H1 (cell line): Measurements from ENCODE around the gene PPP1R9A. TPM values are rescaled to one million over a fixed set of nuclear protein-coding genes. Genes with fewer than 3 reads are reported as not detected.

Experiments used
- EP300 ChIP-seq, 2 experiments: IDR thresholded peaks; 1 replicate in 1 of 2; 2 replicates in 1 of 2; pipeline ENCODE4 v1.6.1; 2011 to 2012; ENCODE audit warnings: low read depth in 2 of 2, low read length in 2 of 2, mild to moderate bottlenecking in 2 of 2, borderline replicate concordance in 1 of 2, inconsistent platforms in 1 of 2, moderate library complexity in 1 of 2
- EZH2 ChIP-seq: fragments of 200-600 bp; sonication (generic); IDR thresholded peaks from 2 replicates; pipeline ENCODE4 v1.7.1; 2012; ENCODE audit warnings: low read depth, mild to moderate bottlenecking, moderate library complexity, low read length, inconsistent platforms; ENCODE audit not compliant: severe bottlenecking
- JUND ChIP-seq: IDR thresholded peaks from 2 replicates; pipeline ENCODE4 v1.6.1; 2011; ENCODE audit warnings: mild to moderate bottlenecking, improper control_type of control experiment, low read length
- PHF8 ChIP-seq: fragments of 200-600 bp; sonication (generic); conservative IDR thresholded peaks from 2 replicates; pipeline ENCODE4 v1.7.1; 2012; ENCODE audit warnings: low read depth, mild to moderate bottlenecking, inconsistent platforms, low read length, moderate library complexity
- SUZ12 ChIP-seq: fragments of 200-600 bp; sonication (generic); IDR thresholded peaks from 2 replicates; pipeline ENCODE4 v1.6.1; 2012; ENCODE audit warnings: mild to moderate bottlenecking, inconsistent platforms, low read length, moderate library complexity, mixed read lengths
- polyA plus RNA-seq, 7 experiments: library from polyadenylated mRNA; depleted of rRNA in 3 of 7; stranded (reverse) in 5 of 7; unstranded in 2 of 7; fragments of >200 nt in 5 of 7; fragments of 200-250 nt in 2 of 7; gene quantifications; 1 replicate in 5 of 7; 2 replicates in 1 of 7; 4 replicates in 1 of 7; pipeline versions ENCODE4 v1.2.1 to v1.2.3, GENCODE V29; 2011 to 2013; ENCODE audit warnings: missing spikeins in 2 of 7, mixed read lengths in 2 of 7
- total RNA-seq: library from RNA; stranded (reverse); fragmentation: NEBNext Ultra II Directional; extraction: Animal tissue kit (Norgen Biotek cat#: 25700); gene quantifications from 2 replicates; pipeline ENCODE4 v1.2.1, GENCODE V29; 2021
- TF ChIP-seq, protein P1 (sequence below): fragments of 300-600 bp; sonication (generic); IDR thresholded peaks from 2 replicates; pipeline ENCODE4 v1.7.1; 2012; ENCODE audit warnings: low read length, moderate library complexity, mild to moderate bottlenecking, inconsistent platforms; ENCODE audit not compliant: insufficient replicate concordance

PPP1R9A gene
- total and polyA plus RNA-seq, 2 of the 8 experiments (the other 6 are each of a cell fraction or from before 2014, with no cell fraction given): 3.0 to 20.3 TPM

DNA sequence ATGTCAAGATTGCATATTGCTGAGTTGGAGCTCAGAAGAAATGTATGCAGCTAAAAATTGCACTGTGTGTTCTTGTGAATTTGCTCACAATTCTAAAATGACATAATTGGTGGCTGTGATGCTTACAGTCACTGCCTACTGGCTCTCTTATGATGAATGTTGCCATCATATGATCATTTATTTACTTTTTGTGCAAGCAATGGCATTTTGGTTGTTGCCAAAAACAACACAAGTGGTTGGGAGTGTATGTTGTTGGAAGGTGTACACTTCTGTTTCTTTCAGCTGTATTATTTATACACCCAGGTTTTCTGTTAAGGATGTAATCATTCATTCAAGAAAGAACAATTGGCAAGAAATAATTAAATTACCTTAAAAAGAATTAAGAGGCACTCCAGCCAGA lies 388.0 kb downstream of the PPP1R9A start (continued):
- TF ChIP-seq, protein P1, sequence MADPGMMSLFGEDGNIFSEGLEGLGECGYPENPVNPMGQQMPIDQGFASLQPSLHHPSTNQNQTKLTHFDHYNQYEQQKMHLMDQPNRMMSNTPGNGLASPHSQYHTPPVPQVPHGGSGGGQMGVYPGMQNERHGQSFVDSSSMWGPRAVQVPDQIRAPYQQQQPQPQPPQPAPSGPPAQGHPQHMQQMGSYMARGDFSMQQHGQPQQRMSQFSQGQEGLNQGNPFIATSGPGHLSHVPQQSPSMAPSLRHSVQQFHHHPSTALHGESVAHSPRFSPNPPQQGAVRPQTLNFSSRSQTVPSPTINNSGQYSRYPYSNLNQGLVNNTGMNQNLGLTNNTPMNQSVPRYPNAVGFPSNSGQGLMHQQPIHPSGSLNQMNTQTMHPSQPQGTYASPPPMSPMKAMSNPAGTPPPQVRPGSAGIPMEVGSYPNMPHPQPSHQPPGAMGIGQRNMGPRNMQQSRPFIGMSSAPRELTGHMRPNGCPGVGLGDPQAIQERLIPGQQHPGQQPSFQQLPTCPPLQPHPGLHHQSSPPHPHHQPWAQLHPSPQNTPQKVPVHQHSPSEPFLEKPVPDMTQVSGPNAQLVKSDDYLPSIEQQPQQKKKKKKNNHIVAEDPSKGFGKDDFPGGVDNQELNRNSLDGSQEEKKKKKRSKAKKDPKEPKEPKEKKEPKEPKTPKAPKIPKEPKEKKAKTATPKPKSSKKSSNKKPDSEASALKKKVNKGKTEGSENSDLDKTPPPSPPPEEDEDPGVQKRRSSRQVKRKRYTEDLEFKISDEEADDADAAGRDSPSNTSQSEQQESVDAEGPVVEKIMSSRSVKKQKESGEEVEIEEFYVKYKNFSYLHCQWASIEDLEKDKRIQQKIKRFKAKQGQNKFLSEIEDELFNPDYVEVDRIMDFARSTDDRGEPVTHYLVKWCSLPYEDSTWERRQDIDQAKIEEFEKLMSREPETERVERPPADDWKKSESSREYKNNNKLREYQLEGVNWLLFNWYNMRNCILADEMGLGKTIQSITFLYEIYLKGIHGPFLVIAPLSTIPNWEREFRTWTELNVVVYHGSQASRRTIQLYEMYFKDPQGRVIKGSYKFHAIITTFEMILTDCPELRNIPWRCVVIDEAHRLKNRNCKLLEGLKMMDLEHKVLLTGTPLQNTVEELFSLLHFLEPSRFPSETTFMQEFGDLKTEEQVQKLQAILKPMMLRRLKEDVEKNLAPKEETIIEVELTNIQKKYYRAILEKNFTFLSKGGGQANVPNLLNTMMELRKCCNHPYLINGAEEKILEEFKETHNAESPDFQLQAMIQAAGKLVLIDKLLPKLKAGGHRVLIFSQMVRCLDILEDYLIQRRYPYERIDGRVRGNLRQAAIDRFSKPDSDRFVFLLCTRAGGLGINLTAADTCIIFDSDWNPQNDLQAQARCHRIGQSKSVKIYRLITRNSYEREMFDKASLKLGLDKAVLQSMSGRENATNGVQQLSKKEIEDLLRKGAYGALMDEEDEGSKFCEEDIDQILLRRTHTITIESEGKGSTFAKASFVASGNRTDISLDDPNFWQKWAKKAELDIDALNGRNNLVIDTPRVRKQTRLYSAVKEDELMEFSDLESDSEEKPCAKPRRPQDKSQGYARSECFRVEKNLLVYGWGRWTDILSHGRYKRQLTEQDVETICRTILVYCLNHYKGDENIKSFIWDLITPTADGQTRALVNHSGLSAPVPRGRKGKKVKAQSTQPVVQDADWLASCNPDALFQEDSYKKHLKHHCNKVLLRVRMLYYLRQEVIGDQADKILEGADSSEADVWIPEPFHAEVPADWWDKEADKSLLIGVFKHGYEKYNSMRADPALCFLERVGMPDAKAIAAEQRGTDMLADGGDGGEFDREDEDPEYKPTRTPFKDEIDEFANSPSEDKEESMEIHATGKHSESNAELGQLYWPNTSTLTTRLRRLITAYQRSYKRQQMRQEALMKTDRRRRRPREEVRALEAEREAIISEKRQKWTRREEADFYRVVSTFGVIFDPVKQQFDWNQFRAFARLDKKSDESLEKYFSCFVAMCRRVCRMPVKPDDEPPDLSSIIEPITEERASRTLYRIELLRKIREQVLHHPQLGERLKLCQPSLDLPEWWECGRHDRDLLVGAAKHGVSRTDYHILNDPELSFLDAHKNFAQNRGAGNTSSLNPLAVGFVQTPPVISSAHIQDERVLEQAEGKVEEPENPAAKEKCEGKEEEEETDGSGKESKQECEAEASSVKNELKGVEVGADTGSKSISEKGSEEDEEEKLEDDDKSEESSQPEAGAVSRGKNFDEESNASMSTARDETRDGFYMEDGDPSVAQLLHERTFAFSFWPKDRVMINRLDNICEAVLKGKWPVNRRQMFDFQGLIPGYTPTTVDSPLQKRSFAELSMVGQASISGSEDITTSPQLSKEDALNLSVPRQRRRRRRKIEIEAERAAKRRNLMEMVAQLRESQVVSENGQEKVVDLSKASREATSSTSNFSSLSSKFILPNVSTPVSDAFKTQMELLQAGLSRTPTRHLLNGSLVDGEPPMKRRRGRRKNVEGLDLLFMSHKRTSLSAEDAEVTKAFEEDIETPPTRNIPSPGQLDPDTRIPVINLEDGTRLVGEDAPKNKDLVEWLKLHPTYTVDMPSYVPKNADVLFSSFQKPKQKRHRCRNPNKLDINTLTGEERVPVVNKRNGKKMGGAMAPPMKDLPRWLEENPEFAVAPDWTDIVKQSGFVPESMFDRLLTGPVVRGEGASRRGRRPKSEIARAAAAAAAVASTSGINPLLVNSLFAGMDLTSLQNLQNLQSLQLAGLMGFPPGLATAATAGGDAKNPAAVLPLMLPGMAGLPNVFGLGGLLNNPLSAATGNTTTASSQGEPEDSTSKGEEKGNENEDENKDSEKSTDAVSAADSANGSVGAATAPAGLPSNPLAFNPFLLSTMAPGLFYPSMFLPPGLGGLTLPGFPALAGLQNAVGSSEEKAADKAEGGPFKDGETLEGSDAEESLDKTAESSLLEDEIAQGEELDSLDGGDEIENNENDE: no peak
- no peak for TF ChIP-seq SUZ12
- TF ChIP-seq EZH2: no peak
- no peak for TF ChIP-seq PHF8
- no peak for TF ChIP-seq EP300 (IDR thresholded peaks at IDR 0.05; ENCODE audit: borderline replicate concordance in 1 of 2, low read depth in 2 of 2, low read length in 2 of 2)
- TF ChIP-seq JUND: no peak
